Kidney glomerular epithelial cell (primary cell): ENCODE results near the gene MAP4K4.

Experiments used
- DNase-seq: peaks from one replicate; lab custom pipeline; 2025; lab: John Stamatoyannopoulos, UW

MAP4K4 gene

GRCh38 chr2:101692766-101693165 lies 4.7 kb upstream of the MAP4K4 start:
- no peak for DNase-seq

- no peak for DNase-seq
These were observed 3.4 kb upstream of the MAP4K4 start for GRCh38 chr2:101693991-101694588.

GRCh38 chr2:101696272-101697123 lies 1.0 kb upstream of the MAP4K4 start:
- no peak for DNase-seq

- no peak for DNase-seq
These were observed 722 bp downstream of the MAP4K4 start for GRCh38 chr2:101698014-101698843.

- DNase-seq: no peak
These were observed 1.6 kb downstream of the MAP4K4 start for GRCh38 chr2:101698844-101699754.

GRCh38 chr2:101699755-101700461 lies 2.4 kb downstream of the MAP4K4 start:
- DNase-seq: no peak

- DNase-seq: peak; percentile 32
These were observed 6.5 kb downstream of the MAP4K4 start for GRCh38 chr2:101704046-101704466.

- peak; percentile 41 for DNase-seq
These were observed 7.5 kb downstream of the MAP4K4 start for GRCh38 chr2:101704816-101705578.

- no peak for DNase-seq
These were observed 8.8 kb downstream of the MAP4K4 start for GRCh38 chr2:101706121-101706818.

GRCh38 chr2:101706819-101707177 lies 9.3 kb downstream of the MAP4K4 start:
- DNase-seq: no peak

GRCh38 chr2:101710036-101710435 lies 12.5 kb downstream of the MAP4K4 start:
- DNase-seq: no peak

GRCh38 chr2:101710471-101711318 lies 13.2 kb downstream of the MAP4K4 start:
- DNase-seq: no peak

GRCh38 chr2:101714118-101714517 lies 16.6 kb downstream of the MAP4K4 start:
- DNase-seq: no peak

GRCh38 chr2:101717071-101717845 lies 19.8 kb downstream of the MAP4K4 start:
- DNase-seq: no peak

GRCh38 chr2:101718479-101718878 lies 21.0 kb downstream of the MAP4K4 start:
- no peak for DNase-seq

GRCh38 chr2:101718993-101719571 lies 21.6 kb downstream of the MAP4K4 start:
- DNase-seq: no peak

- DNase-seq: no peak
These were observed 23.2 kb downstream of the MAP4K4 start for GRCh38 chr2:101720732-101721131.
